HG03060 (cell line): ENCODE measurements around the gene CTTNBP2.

ENCODE experiments used
- ATAC-seq: cut with Tn5 transposase; IDR thresholded peaks from one replicate; pipeline ENCODE4 v1.9.1; 2021; ENCODE audit warnings: low read depth, moderate number of reproducible peaks; ENCODE audit not compliant: unreplicated experiment

Gene CTTNBP2

GRCh38 chr7:117873310-117874190 lies at the start of gene CTTNBP2:
TSS of gene CTTNBP2 (minus strand) at chr7:117873441. CDS start at chr7:117873415, 26 bp downstream.
- no peak for ATAC-seq

- ATAC-seq, result no peak
Observed at GRCh38 chr7:117916309-117916708, 43.1 kb upstream of the CTTNBP2 start.

- no peak for ATAC-seq
Observed at GRCh38 chr7:117912421-117912820, 39.2 kb upstream of the CTTNBP2 start.

- no peak for ATAC-seq
Observed at GRCh38 chr7:117908031-117908795, 35.0 kb upstream of the CTTNBP2 start.

- no peak for ATAC-seq
Observed at GRCh38 chr7:117907049-117907640, 33.9 kb upstream of the CTTNBP2 start.

- no peak for ATAC-seq
Observed at GRCh38 chr7:117902314-117902889, 29.2 kb upstream of the CTTNBP2 start.

GRCh38 chr7:117901089-117901797 lies 28.0 kb upstream of the CTTNBP2 start:
- no peak for ATAC-seq

- ATAC-seq, result no peak
Observed at GRCh38 chr7:117896339-117896738, 23.1 kb upstream of the CTTNBP2 start.

GRCh38 chr7:117895276-117895675 lies 22.0 kb upstream of the CTTNBP2 start:
- ATAC-seq, result no peak

- ATAC-seq, result no peak
Observed at GRCh38 chr7:117894037-117894436, 20.8 kb upstream of the CTTNBP2 start.

- ATAC-seq, result no peak
Observed at GRCh38 chr7:117892821-117893220, 19.6 kb upstream of the CTTNBP2 start.

GRCh38 chr7:117889611-117890010 lies 16.4 kb upstream of the CTTNBP2 start:
- no peak for ATAC-seq

- ATAC-seq, result no peak
Observed at GRCh38 chr7:117888627-117889026, 15.4 kb upstream of the CTTNBP2 start.

GRCh38 chr7:117882594-117882993 lies 9.4 kb upstream of the CTTNBP2 start:
- no peak for ATAC-seq

- no peak for ATAC-seq
Observed at GRCh38 chr7:117876761-117877160, 3.5 kb upstream of the CTTNBP2 start.

- no peak for ATAC-seq
Observed at GRCh38 chr7:117875566-117875965, 2.3 kb upstream of the CTTNBP2 start.

GRCh38 chr7:117874191-117874700 lies 1.0 kb upstream of the CTTNBP2 start:
- no peak for ATAC-seq

GRCh38 chr7:117872561-117873309 lies 506 bp downstream of the CTTNBP2 start:
- no peak for ATAC-seq

- no peak for ATAC-seq
Observed at GRCh38 chr7:117871778-117872538, 1.3 kb downstream of the CTTNBP2 start.
